ENCODE data around the gene LIN7B. TPM values are rescaled to one million over a fixed set of nuclear protein-coding genes. Genes with fewer than 3 reads are reported as not detected.

LIN7B gene
- total and polyA plus RNA-seq, 2 of the 13 experiments (the other 11 are each of a cell fraction or from before 2014, with no cell fraction given) = 5.3 to 7.6 TPM

- TF ChIP-seq BRF2 (CRISPR knock-in tag; IDR thresholded peaks at IDR 0.05) = peak; percentile 98
- peak; percentile 95 for TF ChIP-seq ZBTB42 (CRISPR knock-in tag; IDR thresholded peaks at IDR 0.05)
- no peak for TF ChIP-seq MTA3 (CRISPR knock-in tag; IDR thresholded peaks at IDR 0.05)
- peak; percentile 89; the same call in 1 of the 2 replicates for TF ChIP-seq GZF1 (CRISPR knock-in tag; IDR thresholded peaks at IDR 0.05)
- peak; percentile 98 for TF ChIP-seq ZNF674 (CRISPR knock-in tag; IDR thresholded peaks at IDR 0.05; ENCODE audit: low read depth)
- no peak for TF ChIP-seq SCMH1 (CRISPR knock-in tag; IDR thresholded peaks at IDR 0.05; ENCODE audit: borderline replicate concordance)
- TF ChIP-seq ZNF180 (CRISPR knock-in tag; IDR thresholded peaks at IDR 0.05; ENCODE audit: borderline replicate concordance, low read depth) = peak; percentile 88; the same call in 1 of the 2 replicates
- TF ChIP-seq RCOR2 (CRISPR knock-in tag; IDR thresholded peaks at IDR 0.05) = peak; percentile 72; the same call in 1 of the 2 replicates
- peak; percentile 96 for TF ChIP-seq MTF1 (CRISPR knock-in tag; IDR thresholded peaks at IDR 0.05)
- peak; percentile 85 for TF ChIP-seq PRDM15 (CRISPR knock-in tag; IDR thresholded peaks at IDR 0.05)
- TF ChIP-seq ZNF276 (CRISPR knock-in tag; IDR thresholded peaks at IDR 0.05; ENCODE audit: low read depth) = peak; percentile 98
- no peak for TF ChIP-seq NCOA1 (CRISPR knock-in tag; IDR thresholded peaks at IDR 0.05)
- peak; percentile 97 for TF ChIP-seq ZNF138 (CRISPR knock-in tag; IDR thresholded peaks at IDR 0.05; ENCODE audit: low read depth)
- peak; percentile 90 for TF ChIP-seq DR1 (CRISPR knock-in tag; IDR thresholded peaks at IDR 0.05)
- no peak for TF ChIP-seq PLRG1 (conservative IDR thresholded peaks at IDR 0.05)
- peak; percentile 97; the same call in 1 of the 2 replicates for TF ChIP-seq ZNF367 (CRISPR knock-in tag; IDR thresholded peaks at IDR 0.05; ENCODE audit: borderline replicate concordance)
- peak; percentile 77 for TF ChIP-seq ETV5 (CRISPR knock-in tag; IDR thresholded peaks at IDR 0.05; ENCODE audit: borderline replicate concordance)
- peak; percentile 100 for TF ChIP-seq ZMAT3 (CRISPR knock-in tag; conservative IDR thresholded peaks at IDR 0.05)
- peak; percentile 92; the same call in 1 of the 2 replicates for TF ChIP-seq NFE2L1 (CRISPR knock-in tag; IDR thresholded peaks at IDR 0.05; ENCODE audit: borderline replicate concordance)
- peak; percentile 90; the same call in 1 of the 2 replicates for TF ChIP-seq ZNF484 (CRISPR knock-in tag; IDR thresholded peaks at IDR 0.05; ENCODE audit: borderline replicate concordance, low read depth)
- TF ChIP-seq ZNF776 (CRISPR knock-in tag; IDR thresholded peaks at IDR 0.05) = peak; percentile 100
- no peak for TF ChIP-seq HNF4G (IDR thresholded peaks at IDR 0.05; ENCODE audit: borderline replicate concordance, low read depth, low read length)
- peak; percentile 59; the same call in 1 of the 2 replicates for TF ChIP-seq HNF4G (CRISPR knock-in tag; IDR thresholded peaks at IDR 0.05; ENCODE audit: borderline replicate concordance, low read depth)
- peak; percentile 63 for TF ChIP-seq TEAD3 (CRISPR knock-in tag; optimal IDR thresholded peaks at IDR 0.05; ENCODE audit: borderline replicate concordance)
Measured at GRCh38 chr19:49127674-49128544, 13.7 kb downstream of the LIN7B start (continued).

All from HepG2 (cell line).